Testis (tissue), 2 donors: ENCODE results near the gene RAPH1.

Source experiments
- POLR2A ChIP-seq: fragments of 450-650 bp; IDR thresholded peaks from one replicate; pipeline ENCODE4 v1.6.1; 2017; ENCODE audit warnings: antibody characterized with exemption, mild to moderate bottlenecking, moderate library complexity
- TF ChIP-seq, protein P1 (sequence below), 3 experiments: fragments of 450-650 bp in 2 of 3; fragments of 200-600 bp in 1 of 3; sonication (generic) in 1 of 3; IDR thresholded peaks; one replicate each; pipeline ENCODE4 v1.5.1; 2016 to 2019; ENCODE audit warnings: antibody characterized with exemption in 3 of 3, mild to moderate bottlenecking in 2 of 3, moderate library complexity in 1 of 3

DNA sequence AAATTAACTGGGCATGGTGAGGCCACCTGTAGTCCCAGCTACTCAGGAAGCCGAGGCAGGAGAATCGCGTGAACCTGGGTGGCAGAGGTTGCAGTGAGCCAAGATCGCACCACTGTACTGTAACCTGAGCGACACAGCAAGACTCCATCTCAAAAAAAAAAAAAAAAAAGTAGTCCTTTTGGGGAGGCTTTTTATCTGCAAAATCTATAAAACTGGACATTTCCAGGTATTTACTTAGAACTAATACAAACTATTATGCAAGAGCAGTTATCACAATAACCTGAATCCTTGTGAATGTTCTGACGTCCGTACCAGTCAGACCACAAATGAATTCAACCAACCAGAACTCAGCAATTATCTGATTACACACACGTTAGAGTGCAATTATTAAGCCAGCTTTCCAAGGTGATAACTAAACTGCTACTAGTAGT lies 8.8 kb upstream of the RAPH1 start:
- TF ChIP-seq, protein P1, sequence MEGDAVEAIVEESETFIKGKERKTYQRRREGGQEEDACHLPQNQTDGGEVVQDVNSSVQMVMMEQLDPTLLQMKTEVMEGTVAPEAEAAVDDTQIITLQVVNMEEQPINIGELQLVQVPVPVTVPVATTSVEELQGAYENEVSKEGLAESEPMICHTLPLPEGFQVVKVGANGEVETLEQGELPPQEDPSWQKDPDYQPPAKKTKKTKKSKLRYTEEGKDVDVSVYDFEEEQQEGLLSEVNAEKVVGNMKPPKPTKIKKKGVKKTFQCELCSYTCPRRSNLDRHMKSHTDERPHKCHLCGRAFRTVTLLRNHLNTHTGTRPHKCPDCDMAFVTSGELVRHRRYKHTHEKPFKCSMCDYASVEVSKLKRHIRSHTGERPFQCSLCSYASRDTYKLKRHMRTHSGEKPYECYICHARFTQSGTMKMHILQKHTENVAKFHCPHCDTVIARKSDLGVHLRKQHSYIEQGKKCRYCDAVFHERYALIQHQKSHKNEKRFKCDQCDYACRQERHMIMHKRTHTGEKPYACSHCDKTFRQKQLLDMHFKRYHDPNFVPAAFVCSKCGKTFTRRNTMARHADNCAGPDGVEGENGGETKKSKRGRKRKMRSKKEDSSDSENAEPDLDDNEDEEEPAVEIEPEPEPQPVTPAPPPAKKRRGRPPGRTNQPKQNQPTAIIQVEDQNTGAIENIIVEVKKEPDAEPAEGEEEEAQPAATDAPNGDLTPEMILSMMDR (IDR thresholded peaks at IDR 0.05) = no peak
- no peak for TF ChIP-seq POLR2A
